HG03342 (cell line): ENCODE measurements around the gene FLT4.

Source experiments
- ATAC-seq: cut with Tn5 transposase; IDR thresholded peaks from one replicate; pipeline ENCODE4 v1.9.1; 2021; ENCODE audit warnings: mild to moderate bottlenecking, moderate library complexity; ENCODE audit not compliant: unreplicated experiment

FLT4 gene

GRCh38 chr5:180594311-180595045, 54.9 kb downstream of the FLT4 start:
- ATAC-seq, result no peak

GRCh38 chr5:180593446-180594206, 55.8 kb downstream of the FLT4 start:
- ATAC-seq, result no peak

- no peak for ATAC-seq
Observed at GRCh38 chr5:180592176-180592575, 57.2 kb downstream of the FLT4 start.

GRCh38 chr5:180591311-180591887, 58.0 kb downstream of the FLT4 start, which contains the start of gene SCGB3A1:
Gene SCGB3A1 (minus strand): TSS chr5:180591499. CDS start chr5:180591462, 37 bp downstream.
- ATAC-seq, result no peak

GRCh38 chr5:180590543-180591310, 58.7 kb downstream of the FLT4 start:
- ATAC-seq, result no peak

GRCh38 chr5:180589771-180590542, 59.4 kb downstream of the FLT4 start:
- no peak for ATAC-seq

GRCh38 chr5:180586870-180587269, 62.5 kb downstream of the FLT4 start:
- ATAC-seq, result no peak

- no peak for ATAC-seq
Observed at GRCh38 chr5:180586204-180586603, 63.2 kb downstream of the FLT4 start.

- no peak for ATAC-seq
Observed at GRCh38 chr5:180583738-180584137, 65.7 kb downstream of the FLT4 start.

GRCh38 chr5:180580681-180581080, 68.7 kb downstream of the FLT4 start:
- no peak for ATAC-seq

- no peak for ATAC-seq
Observed at GRCh38 chr5:180575571-180575970, 73.8 kb downstream of the FLT4 start.

- ATAC-seq, result no peak
Observed at GRCh38 chr5:180568914-180569313, 80.5 kb downstream of the FLT4 start.

GRCh38 chr5:180563994-180564393, 85.4 kb downstream of the FLT4 start:
- ATAC-seq, result no peak

- no peak for ATAC-seq
Observed at GRCh38 chr5:180558232-180558631, 91.2 kb downstream of the FLT4 start.

- no peak for ATAC-seq
Observed at GRCh38 chr5:180557217-180557809, 92.1 kb downstream of the FLT4 start.

GRCh38 chr5:180555168-180555921, 94.1 kb downstream of the FLT4 start:
- ATAC-seq, result no peak

GRCh38 chr5:180553530-180553929, 95.9 kb downstream of the FLT4 start:
- ATAC-seq, result no peak
